HEK293 (cell line): ENCODE measurements around the gene LDLRAD4.

Experiments
- BCL11A ChIP-seq: fragments of 450-650 bp; formaldehyde crosslinking; IDR thresholded peaks from 2 replicates; pipeline ENCODE4 v1.5.1; 2016; ENCODE audit warnings: low read depth, missing biosample characterization, missing genetic modification characterization
- CTCF ChIP-seq: fragments of 450-650 bp; formaldehyde crosslinking; IDR thresholded peaks from 2 replicates; pipeline ENCODE4 v1.5.1; 2016; ENCODE audit warnings: missing biosample characterization, missing genetic modification characterization
- MYNN ChIP-seq: fragments of 450-650 bp; formaldehyde crosslinking; IDR thresholded peaks from 2 replicates; pipeline ENCODE4 v1.5.1; 2016; ENCODE audit warnings: missing biosample characterization, missing genetic modification characterization, borderline replicate concordance
- ZNF112 ChIP-seq: fragments of 450-650 bp; formaldehyde crosslinking; IDR thresholded peaks from 2 replicates; pipeline ENCODE4 v1.5.0; 2017; ENCODE audit warnings: missing biosample characterization, missing genetic modification characterization
- ZNF274 ChIP-seq, 2 experiments: fragments of 200-500 bp in 1 of 2; fragments of 450-650 bp in 1 of 2; sonication (Bioruptor generic) in 1 of 2; formaldehyde crosslinking in 1 of 2; IDR thresholded peaks; 2 replicates each; pipeline versions ENCODE4 v1.5.1 to v1.6.1; 2014 to 2016; ENCODE audit warnings: borderline replicate concordance in 1 of 2, inconsistent platforms in 1 of 2, low read length in 1 of 2, missing biosample characterization in 1 of 2, missing genetic modification characterization in 1 of 2
- ZNF558 ChIP-seq: fragments of 450-650 bp; formaldehyde crosslinking; IDR thresholded peaks from 2 replicates; pipeline ENCODE4 v1.5.1; 2016; ENCODE audit warnings: missing biosample characterization, missing genetic modification characterization
- ZSCAN16 ChIP-seq: fragments of 450-650 bp; formaldehyde crosslinking; IDR thresholded peaks from 2 replicates; pipeline ENCODE4 v1.5.1; 2016; ENCODE audit warnings: missing biosample characterization, missing genetic modification characterization

- no peak for TF ChIP-seq ZNF274 (IDR thresholded peaks at IDR 0.05; ENCODE audit: low read length)
- TF ChIP-seq ZNF274 (tag by site-specific recombination; IDR thresholded peaks at IDR 0.05; ENCODE audit: borderline replicate concordance) = no peak
- TF ChIP-seq BCL11A (tag by site-specific recombination) = no peak
- no peak for TF ChIP-seq CTCF (tag by site-specific recombination)
- TF ChIP-seq ZNF558 (tag by site-specific recombination) = no peak
- TF ChIP-seq ZSCAN16 (tag by site-specific recombination) = no peak
- TF ChIP-seq MYNN (tag by site-specific recombination) = no peak
- no peak for TF ChIP-seq ZNF112 (tag by site-specific recombination)
These were observed 207.0 kb downstream of the LDLRAD4 start for GRCh38 chr18:13425357-13426091.
